Measurements from ENCODE around the gene TOR1AIP2.
"Not testable (repeated sequence)": the region's sequence is repeated elsewhere in the genome, so short reads cannot be mapped to it uniquely, and the experiment has no call there.

TOR1AIP2 gene

DNA sequence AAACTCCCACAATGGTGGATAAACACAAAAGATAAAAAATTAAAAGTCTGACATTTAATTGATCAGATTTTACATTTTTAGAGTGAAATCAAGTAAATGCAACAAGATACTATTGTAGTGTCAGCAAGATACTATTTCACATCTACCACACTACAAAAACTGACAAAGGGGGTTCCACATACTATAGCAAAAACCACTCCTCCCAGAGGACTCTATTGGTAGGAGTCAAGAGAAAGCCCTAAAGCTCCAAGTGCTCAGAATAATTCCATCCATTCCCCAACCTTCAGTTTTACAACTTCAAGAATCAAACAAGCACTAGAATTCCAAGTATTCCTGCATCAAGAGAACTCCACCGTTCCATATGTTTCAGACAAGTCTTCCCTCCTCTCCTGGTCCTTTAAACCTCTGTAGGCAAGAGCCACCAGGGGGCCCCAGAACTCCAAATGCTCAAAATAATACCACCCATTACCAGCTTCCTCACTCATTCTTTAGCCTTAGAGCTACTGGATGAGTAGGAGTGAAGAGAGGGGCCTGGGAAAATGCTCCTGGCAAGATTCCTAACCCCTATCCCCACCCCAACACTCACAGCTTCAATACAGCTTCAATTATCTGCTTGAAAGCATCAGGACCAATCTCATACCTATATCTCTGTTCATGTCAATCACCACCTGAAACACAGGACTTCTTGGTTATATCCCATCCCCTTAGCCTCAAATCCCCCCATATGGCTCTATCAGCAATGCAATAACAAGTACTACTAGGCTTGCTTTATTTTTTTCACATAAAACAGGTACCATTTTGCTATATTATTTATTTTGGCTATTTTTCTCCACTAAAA, 9.9 kb downstream of the TOR1AIP2 start:
- DNase-seq (ENCODE audit: low read depth), result peak; percentile 49
- H3K4me3 ChIP-seq (ENCODE audit: control insufficient read depth, low read depth, low read length), result no peak overlapping the region
- TF ChIP-seq, protein P1, sequence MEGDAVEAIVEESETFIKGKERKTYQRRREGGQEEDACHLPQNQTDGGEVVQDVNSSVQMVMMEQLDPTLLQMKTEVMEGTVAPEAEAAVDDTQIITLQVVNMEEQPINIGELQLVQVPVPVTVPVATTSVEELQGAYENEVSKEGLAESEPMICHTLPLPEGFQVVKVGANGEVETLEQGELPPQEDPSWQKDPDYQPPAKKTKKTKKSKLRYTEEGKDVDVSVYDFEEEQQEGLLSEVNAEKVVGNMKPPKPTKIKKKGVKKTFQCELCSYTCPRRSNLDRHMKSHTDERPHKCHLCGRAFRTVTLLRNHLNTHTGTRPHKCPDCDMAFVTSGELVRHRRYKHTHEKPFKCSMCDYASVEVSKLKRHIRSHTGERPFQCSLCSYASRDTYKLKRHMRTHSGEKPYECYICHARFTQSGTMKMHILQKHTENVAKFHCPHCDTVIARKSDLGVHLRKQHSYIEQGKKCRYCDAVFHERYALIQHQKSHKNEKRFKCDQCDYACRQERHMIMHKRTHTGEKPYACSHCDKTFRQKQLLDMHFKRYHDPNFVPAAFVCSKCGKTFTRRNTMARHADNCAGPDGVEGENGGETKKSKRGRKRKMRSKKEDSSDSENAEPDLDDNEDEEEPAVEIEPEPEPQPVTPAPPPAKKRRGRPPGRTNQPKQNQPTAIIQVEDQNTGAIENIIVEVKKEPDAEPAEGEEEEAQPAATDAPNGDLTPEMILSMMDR (conservative IDR thresholded peaks at IDR 0.05; ENCODE audit: control insufficient read depth, insufficient read depth, low read depth, low read length), result peak; percentile 74

DNA sequence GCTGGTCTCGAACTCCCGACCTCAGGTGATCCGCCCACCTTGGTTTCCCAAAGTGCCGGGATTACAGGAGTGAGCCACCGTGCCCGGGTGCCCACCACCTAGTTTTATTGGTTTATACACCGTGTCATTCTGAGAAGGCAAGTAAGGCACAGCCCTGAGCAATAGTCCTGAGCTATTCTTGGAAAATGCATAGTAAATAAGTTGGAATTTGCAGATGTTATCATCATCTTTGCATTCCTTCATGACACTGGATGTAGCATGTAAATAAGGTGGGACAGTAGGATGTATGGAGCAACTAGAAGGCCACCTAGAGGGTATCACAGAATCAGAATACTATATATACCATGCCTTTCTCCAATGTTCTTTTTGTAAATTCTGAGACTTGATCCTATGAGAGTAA, 11.0 kb downstream of the TOR1AIP2 start:
- DNase-seq (ENCODE audit: low read depth), result no peak
- no peak overlapping the region for H3K4me3 ChIP-seq (ENCODE audit: control insufficient read depth, low read depth, low read length)
- TF ChIP-seq, protein P1 (conservative IDR thresholded peaks at IDR 0.05; ENCODE audit: control insufficient read depth, insufficient read depth, low read depth, low read length), result no peak

DNA sequence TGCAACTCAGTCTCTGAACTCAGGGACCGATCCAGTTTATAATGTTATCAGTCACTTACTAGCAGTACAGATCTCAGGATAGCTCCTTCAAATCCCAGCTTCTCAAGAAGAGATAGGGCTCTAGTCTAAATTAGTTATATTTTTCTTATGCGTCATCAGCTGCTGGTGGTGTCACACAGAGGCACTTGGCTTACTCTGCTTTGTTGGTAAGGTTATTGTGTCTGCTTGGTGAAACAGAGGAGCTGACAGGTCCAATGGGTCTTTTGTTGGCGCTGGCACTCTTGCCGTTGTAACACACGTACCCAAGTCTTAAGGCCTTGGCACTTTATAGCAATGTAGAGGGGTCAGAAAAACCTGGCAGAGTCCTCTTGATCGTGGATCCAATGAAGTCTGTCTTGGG, 12.2 kb downstream of the TOR1AIP2 start:
- H3K4me3 ChIP-seq (ENCODE audit: control insufficient read depth, low read depth, low read length), result no peak overlapping the region
- TF ChIP-seq, protein P1 (conservative IDR thresholded peaks at IDR 0.05; ENCODE audit: control insufficient read depth, insufficient read depth, low read depth, low read length), result no peak
- DNase-seq (ENCODE audit: low read depth), result no peak

DNA sequence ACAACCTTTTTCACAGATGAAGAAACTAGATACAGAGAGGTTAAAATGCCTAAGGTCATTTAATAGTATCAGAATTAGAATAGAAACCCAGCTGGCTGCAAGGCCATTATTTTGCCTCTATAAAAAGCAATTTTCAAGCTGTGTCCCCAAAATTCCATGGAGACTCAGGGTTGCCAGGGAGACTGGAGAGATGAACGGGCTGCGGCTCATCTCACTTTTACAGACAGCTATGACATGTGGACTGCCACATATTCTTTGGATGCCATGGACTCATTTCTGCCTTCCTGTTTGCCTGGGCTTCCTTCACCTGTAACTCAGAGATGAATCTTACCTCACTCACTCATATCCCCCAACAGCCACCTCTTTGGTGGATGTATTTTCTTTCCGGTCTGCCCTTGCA, 17.0 kb downstream of the TOR1AIP2 start:
- TF ChIP-seq, protein P1 (conservative IDR thresholded peaks at IDR 0.05; ENCODE audit: control insufficient read depth, insufficient read depth, low read depth, low read length), result no peak
- DNase-seq (ENCODE audit: low read depth), result no peak
- no peak overlapping the region for H3K4me3 ChIP-seq (ENCODE audit: control insufficient read depth, low read depth, low read length)

DNA sequence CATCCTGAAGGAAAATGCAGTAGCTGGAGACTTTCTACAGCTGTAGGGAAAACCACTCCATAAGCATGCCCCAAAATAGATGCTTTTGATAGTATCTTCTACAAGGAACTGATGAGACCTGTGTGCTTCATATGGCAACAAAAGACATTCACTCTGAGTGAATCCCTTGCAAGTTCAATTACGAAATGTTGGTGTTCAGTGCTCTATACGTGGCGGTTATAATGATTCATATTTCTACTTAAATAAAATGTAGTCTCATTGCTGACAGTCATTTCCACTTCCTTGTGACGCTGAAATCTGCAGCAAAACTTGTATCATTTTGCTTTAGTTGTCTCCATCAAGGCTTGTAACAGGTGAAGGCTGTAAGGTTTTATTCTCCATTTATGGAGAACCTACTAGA, 20.6 kb downstream of the TOR1AIP2 start:
- no peak for DNase-seq (ENCODE audit: low read depth)
- H3K4me3 ChIP-seq (ENCODE audit: control insufficient read depth, low read depth, low read length), result no peak overlapping the region
- TF ChIP-seq, protein P1 (conservative IDR thresholded peaks at IDR 0.05; ENCODE audit: control insufficient read depth, insufficient read depth, low read depth, low read length), result no peak

DNA sequence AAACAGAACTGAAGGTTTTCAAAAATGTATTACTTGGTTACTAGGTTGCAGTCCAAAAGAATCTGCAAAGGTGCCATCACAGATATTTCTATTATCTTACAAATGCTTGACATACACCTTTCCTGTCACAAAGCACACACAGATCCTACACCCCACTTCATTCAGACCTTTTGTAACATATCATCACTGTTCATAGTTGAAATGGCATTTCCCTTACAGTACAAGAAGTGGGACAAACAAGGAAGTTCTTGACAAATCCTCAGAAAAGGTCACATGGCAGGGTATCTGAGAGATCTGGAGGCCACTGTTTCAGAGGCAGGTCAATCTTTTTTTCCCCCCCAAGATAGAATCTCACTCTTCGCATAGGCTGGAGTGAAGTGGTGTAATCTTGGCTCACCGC, 21.3 kb downstream of the TOR1AIP2 start:
- DNase-seq (ENCODE audit: low read depth), result no peak
- H3K4me3 ChIP-seq (ENCODE audit: control insufficient read depth, low read depth, low read length), result no peak overlapping the region

DNA sequence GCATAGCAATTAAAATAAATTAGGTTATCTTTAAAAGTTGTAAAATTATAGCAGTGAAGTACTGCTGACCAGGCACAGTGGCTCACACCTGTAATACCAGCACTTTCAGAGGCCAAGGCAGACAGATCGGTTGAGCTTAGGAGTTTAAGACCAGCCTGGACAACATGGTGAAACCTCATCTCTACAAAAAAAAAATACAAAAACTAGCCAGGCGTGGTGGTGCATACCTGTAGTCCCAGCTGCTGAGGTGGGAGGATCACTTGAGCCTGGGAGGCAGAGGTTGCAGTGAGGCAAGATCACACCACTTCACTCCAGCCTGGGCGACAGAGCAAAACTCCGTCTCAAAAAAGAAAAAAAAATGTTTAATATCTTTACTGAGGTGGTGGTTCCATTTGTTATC, 21.8 kb downstream of the TOR1AIP2 start:
- H3K4me3 ChIP-seq (ENCODE audit: control insufficient read depth, low read depth, low read length); DNase-seq (ENCODE audit: low read depth): not testable (repeated sequence)

More for the DNA sequence above, 21.3 kb downstream of the TOR1AIP2 start:
- TF ChIP-seq, protein P1 (conservative IDR thresholded peaks at IDR 0.05; ENCODE audit: control insufficient read depth, insufficient read depth, low read depth, low read length), result no peak

Measured in fibroblast of mammary gland (primary cell).